Neural progenitor cell (in vitro differentiated cells): ENCODE measurements around the gene CHST9.

Source experiments
- EZH2 ChIP-seq: fragments of 200-600 bp; sonication (generic); IDR thresholded peaks from 2 replicates; pipeline ENCODE4 v1.6.1; 2017; ENCODE audit warnings: antibody characterized with exemption, mild to moderate bottlenecking, moderate library complexity
- EZH2phosphoT487 ChIP-seq: fragments of 200-600 bp; sonication (generic); IDR thresholded peaks from 2 replicates; pipeline ENCODE4 v1.6.1; 2017; ENCODE audit warnings: antibody characterized with exemption
- TF ChIP-seq, protein P1 (sequence below): fragments of 200-600 bp; sonication (generic); IDR thresholded peaks from 2 replicates; pipeline ENCODE4 v1.5.1; 2017; ENCODE audit warnings: antibody characterized with exemption, mild to moderate bottlenecking

DNA sequence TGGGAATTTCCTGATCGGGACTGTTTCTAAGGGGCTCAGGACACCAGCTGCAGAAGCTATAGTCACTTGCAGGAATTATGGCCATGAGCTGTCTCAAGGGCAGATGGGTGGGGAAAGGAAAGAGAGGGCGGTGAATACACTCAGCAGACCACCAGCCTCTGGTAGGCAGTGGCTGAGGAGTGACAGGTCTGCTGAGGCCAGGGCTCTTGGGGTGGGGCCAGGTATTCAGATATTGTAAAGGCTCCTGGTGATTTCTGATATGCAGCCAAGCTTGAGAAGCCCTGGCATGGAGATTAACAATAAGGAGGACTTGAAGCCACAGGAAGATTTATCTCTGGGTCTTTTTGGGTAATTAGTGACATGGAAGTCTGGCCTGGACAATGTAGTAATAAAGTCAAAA is 174.3 kb downstream of the CHST9 start:
- TF ChIP-seq, protein P1, sequence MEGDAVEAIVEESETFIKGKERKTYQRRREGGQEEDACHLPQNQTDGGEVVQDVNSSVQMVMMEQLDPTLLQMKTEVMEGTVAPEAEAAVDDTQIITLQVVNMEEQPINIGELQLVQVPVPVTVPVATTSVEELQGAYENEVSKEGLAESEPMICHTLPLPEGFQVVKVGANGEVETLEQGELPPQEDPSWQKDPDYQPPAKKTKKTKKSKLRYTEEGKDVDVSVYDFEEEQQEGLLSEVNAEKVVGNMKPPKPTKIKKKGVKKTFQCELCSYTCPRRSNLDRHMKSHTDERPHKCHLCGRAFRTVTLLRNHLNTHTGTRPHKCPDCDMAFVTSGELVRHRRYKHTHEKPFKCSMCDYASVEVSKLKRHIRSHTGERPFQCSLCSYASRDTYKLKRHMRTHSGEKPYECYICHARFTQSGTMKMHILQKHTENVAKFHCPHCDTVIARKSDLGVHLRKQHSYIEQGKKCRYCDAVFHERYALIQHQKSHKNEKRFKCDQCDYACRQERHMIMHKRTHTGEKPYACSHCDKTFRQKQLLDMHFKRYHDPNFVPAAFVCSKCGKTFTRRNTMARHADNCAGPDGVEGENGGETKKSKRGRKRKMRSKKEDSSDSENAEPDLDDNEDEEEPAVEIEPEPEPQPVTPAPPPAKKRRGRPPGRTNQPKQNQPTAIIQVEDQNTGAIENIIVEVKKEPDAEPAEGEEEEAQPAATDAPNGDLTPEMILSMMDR: no peak
- no peak for TF ChIP-seq EZH2phosphoT487
- no peak for TF ChIP-seq EZH2
